ENCODE measurements around the gene PHF2. TPM values are rescaled to one million over a fixed set of nuclear protein-coding genes. Genes with fewer than 3 reads are reported as not detected.

PHF2 gene
- total RNA-seq, 2 experiments from 2014 or later: 20.6 to 23.7 TPM

DNA sequence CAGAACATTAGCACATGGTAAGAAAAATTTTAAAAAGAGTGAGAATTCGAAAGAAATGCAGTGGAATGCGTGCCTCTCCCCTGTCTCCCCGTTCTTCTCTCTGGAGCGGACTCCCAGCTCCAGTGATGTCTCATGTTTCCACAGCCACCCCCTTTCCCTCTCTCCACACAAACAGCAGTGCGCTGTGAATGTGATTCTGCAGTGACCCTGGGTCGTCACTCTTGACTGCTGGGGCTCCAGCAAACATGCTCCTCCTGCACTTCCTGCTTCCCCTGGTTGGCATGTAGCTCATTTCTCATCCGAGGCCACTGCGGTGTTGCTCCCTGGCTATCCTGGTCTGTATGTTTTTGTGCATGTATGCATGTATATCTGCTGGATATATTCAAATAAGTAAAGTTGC, 13.3 kb downstream of the PHF2 start:
- Histone ChIP-seq H2AFZ (ENCODE audit: low read length) (no peak overlapping the region), H3K9me3 (ENCODE audit: low read length) (0 out of 2 replicates have a peak, but pooled peaks cover 2% of the 10 kb centered on the region), H3K4me1 (ENCODE audit: insufficient read depth, low read length, poor library complexity, severe bottlenecking) (no peaks in the 10 kb centered on the region), H3K27ac (ENCODE audit: low read depth, low read length, poor library complexity, severe bottlenecking) (no peak overlapping the region), H3K4me3 (ENCODE audit: low read depth, low read length, poor library complexity, severe bottlenecking) (no peak overlapping the region), H3K36me3 (ENCODE audit: insufficient read depth, low read length) (no peaks in the 10 kb centered on the region), H3K9me2 (ENCODE audit: insufficient read depth, low read length) (no peaks in the 10 kb centered on the region), H3K4me2 (ENCODE audit: low read length) (no peak overlapping the region), H4K20me1 (ENCODE audit: insufficient read depth, low read length) (no peaks in the 10 kb centered on the region; the same call in 1 of the 2 replicates), H3K79me2 (ENCODE audit: insufficient read depth, low read depth, low read length) (no peaks in the 10 kb centered on the region; the same call in 1 of the 2 replicates)
- POLR2A ChIA-PET: interaction anchor here (0.7 kb wide), 1 partner anchor 150 kb away, joined by 3 read pairs; no protein-coding TSS in a partner anchor
- intact Hi-C loops (cut with micrococcal nuclease; ENCODE audit: unreplicated experiment): no loop called here
- BruUV-seq (replicated peaks): no TSS peak
- TF ChIP-seq CTCF (conservative IDR thresholded peaks at IDR 0.05; ENCODE audit: low read length) (no peak), EZH2phosphoT487 (IDR thresholded peaks at IDR 0.05; ENCODE audit: borderline replicate concordance, low read depth, low read length) (no peak)
- CTCF ChIA-PET (ENCODE audit: unreplicated experiment): interaction anchor here (0.6 kb wide), 1 partner anchor 11 kb away, joined by 4 read pairs; no protein-coding TSS in a partner anchor
- no peak for DNase-seq (ENCODE audit: low spot score)

- Histone ChIP-seq H3K79me2 (ENCODE audit: insufficient read depth, low read depth, low read length) (no peaks in the 10 kb centered on the region), H3K9me3 (ENCODE audit: low read length) (no peaks in the 10 kb centered on the region), H3K4me2 (ENCODE audit: low read length) (no peak overlapping the region), H2AFZ (ENCODE audit: low read length) (no peak overlapping the region), H4K20me1 (ENCODE audit: insufficient read depth, low read length) (no peaks in the 10 kb centered on the region; the same call in 1 of the 2 replicates), H3K4me3 (ENCODE audit: low read depth, low read length, poor library complexity, severe bottlenecking) (no peak overlapping the region), H3K27ac (ENCODE audit: low read depth, low read length, poor library complexity, severe bottlenecking) (no peak overlapping the region), H3K36me3 (ENCODE audit: insufficient read depth, low read length) (no peaks in the 10 kb centered on the region), H3K4me1 (ENCODE audit: insufficient read depth, low read length, poor library complexity, severe bottlenecking) (no peaks in the 10 kb centered on the region), H3K9me2 (ENCODE audit: insufficient read depth, low read length) (no peaks in the 10 kb centered on the region)
- TF ChIP-seq EZH2phosphoT487 (IDR thresholded peaks at IDR 0.05; ENCODE audit: borderline replicate concordance, low read depth, low read length) (no peak), CTCF (conservative IDR thresholded peaks at IDR 0.05; ENCODE audit: low read length) (no peak)
- intact Hi-C loops (cut with micrococcal nuclease; ENCODE audit: unreplicated experiment): no loop called here
- DNase-seq (ENCODE audit: low spot score): no peak
- ChIA-PET CTCF (ENCODE audit: unreplicated experiment) (no interaction called here), POLR2A (no interaction called here)
- BruUV-seq (replicated peaks): no TSS peak
Measured at GRCh38 chr9:93590609-93591234, 14.3 kb downstream of the PHF2 start.

DNA sequence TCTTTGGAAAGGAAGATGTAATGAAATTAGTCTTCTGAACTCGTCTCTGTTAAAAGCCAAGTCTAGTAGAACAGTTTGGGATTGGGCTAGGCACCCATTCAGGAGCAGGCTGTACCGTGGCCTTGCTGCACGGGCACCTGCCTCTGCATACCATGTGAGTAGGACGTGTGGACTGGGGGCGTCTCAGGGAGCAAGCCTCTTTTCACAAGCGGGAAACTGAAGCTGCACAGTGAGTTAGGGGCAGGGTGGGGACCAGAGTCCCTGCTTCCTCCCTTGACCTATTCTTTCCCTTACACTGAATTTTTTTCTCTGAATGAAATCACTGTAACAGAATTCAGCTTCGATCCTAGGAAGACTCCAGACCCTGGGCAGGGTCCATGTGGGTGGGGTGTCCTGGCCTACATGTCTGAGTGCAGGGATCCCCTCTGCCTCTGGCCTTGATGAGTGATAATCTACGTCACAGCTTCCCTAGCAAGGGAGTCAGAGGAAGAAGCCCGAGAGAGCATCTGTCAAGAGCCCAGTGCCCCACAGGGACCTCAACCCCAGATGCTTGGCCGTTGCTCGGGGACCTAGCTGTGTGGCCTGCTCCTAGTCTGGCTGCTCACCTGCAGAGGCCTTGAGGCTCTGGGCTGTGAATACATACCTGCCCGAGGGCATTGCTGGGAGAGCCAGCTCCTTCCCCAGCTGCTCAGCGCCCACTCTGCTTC, 15.1 kb downstream of the PHF2 start:
- no peak for TF ChIP-seq CTCF (conservative IDR thresholded peaks at IDR 0.05; ENCODE audit: low read length)
- Histone ChIP-seq H3K9me2 (ENCODE audit: insufficient read depth, low read length) (no peaks in the 10 kb centered on the region), H3K4me1 (ENCODE audit: insufficient read depth, low read length, poor library complexity, severe bottlenecking) (no peaks in the 10 kb centered on the region), H3K36me3 (ENCODE audit: insufficient read depth, low read length) (no peaks in the 10 kb centered on the region), H2AFZ (ENCODE audit: low read length) (no peak overlapping the region), H3K4me2 (ENCODE audit: low read length) (no peak overlapping the region), H3K27ac (ENCODE audit: low read depth, low read length, poor library complexity, severe bottlenecking) (no peak overlapping the region), H3K4me3 (ENCODE audit: low read depth, low read length, poor library complexity, severe bottlenecking) (no peak overlapping the region), H4K20me1 (ENCODE audit: insufficient read depth, low read length) (no peaks in the 10 kb centered on the region; the same call in 1 of the 2 replicates), H3K79me2 (ENCODE audit: insufficient read depth, low read depth, low read length) (no peaks in the 10 kb centered on the region), H3K9me3 (ENCODE audit: low read length) (no peaks in the 10 kb centered on the region)
- BruUV-seq (replicated peaks): no TSS peak
- intact Hi-C loops (cut with micrococcal nuclease; ENCODE audit: unreplicated experiment): no loop called here
- CTCF ChIA-PET (ENCODE audit: unreplicated experiment): no interaction called here
- POLR2A ChIA-PET: interaction anchor here (0.7 kb wide), 1 partner anchor 9 kb away, joined by 3 read pairs; no protein-coding TSS in a partner anchor
- DNase-seq (ENCODE audit: low spot score): no peak
